GM12864 (cell line): ENCODE data around the gene KCNH8.

Experiments used
- DNase-seq: peaks from one replicate; pipeline ENCODE4 v3.0.0-alpha.2; 2011; ENCODE audit warnings: low read depth
- H3K4me3 ChIP-seq: 2 replicates; pipeline ENCODE4 v1.5.1; 2011; ENCODE audit warnings: mild to moderate bottlenecking, low read depth, low read length, control low read depth
- TF ChIP-seq, protein P1 (sequence below): IDR thresholded peaks from 2 replicates; pipeline ENCODE4 v1.5.1; 2011; ENCODE audit warnings: low read depth, mild to moderate bottlenecking, moderate library complexity, low read length, control low read depth, inconsistent platforms; ENCODE audit errors: missing control alignments

KCNH8 gene

DNA sequence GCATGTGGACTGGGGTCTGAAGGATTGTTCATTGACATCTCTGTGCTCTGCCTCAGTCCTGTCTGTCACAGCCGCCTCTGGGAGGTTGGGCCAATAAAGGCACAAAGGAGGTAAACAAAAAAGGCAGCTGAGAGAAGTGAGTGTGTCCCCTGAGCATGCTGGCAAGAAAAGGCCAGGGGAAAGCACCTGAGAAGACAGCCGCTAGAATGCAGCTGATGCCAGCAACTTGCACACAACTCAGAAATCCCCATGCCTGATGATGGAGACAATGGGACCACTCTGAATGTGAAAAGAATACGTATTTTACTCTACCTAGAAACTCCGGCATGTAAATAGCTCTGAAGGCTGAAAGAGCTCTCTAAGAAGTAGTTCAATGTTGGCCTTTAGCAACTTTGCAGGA, 118.7 kb downstream of the KCNH8 start:
- DNase-seq, result no peak
- H3K4me3 ChIP-seq, result no peak overlapping the region
- TF ChIP-seq, protein P1, sequence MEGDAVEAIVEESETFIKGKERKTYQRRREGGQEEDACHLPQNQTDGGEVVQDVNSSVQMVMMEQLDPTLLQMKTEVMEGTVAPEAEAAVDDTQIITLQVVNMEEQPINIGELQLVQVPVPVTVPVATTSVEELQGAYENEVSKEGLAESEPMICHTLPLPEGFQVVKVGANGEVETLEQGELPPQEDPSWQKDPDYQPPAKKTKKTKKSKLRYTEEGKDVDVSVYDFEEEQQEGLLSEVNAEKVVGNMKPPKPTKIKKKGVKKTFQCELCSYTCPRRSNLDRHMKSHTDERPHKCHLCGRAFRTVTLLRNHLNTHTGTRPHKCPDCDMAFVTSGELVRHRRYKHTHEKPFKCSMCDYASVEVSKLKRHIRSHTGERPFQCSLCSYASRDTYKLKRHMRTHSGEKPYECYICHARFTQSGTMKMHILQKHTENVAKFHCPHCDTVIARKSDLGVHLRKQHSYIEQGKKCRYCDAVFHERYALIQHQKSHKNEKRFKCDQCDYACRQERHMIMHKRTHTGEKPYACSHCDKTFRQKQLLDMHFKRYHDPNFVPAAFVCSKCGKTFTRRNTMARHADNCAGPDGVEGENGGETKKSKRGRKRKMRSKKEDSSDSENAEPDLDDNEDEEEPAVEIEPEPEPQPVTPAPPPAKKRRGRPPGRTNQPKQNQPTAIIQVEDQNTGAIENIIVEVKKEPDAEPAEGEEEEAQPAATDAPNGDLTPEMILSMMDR, result no peak

DNA sequence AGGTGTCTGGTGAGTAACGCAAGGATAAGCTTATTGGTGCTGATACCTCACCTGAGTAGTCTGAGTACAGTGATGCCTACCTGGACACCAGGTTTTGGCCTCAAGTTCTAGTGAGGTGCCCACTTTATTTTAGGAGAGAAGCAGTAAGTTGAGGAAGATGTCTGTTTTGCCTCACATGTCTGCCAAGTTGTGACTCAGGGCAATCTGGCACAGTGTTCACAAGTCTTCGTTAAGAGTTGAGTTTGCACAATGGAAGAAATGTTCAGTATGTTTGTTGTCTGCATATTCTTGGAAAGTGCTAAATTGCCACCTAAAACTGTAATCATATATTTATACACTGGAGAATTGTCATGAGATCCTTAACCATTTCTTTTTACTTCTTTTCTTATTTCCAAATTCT, 122.2 kb downstream of the KCNH8 start:
- H3K4me3 ChIP-seq, result no peak overlapping the region
- no peak for DNase-seq

DNA sequence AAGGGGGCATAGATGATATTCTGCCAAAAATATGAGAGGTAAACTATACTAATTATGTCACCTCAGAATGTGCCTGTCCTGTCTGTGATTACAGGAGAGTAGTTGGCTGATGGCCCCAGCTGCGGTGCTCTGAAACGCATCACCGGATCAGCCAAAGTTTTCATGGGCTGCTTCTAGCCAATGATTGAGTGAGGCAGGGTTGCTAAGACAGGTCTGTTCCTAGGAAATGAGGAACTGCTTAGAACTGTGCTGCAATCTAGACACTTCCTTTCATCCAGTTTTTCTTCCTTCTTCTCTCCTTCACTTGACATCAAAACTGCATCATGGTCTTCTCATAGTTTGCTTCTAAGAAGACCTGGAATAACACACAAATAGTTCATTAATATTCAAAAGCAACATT, 124.0 kb downstream of the KCNH8 start:
- no peak overlapping the region for H3K4me3 ChIP-seq
- DNase-seq, result no peak
- TF ChIP-seq, protein P1, result no peak

More for the DNA sequence above, 122.2 kb downstream of the KCNH8 start:
- TF ChIP-seq, protein P1, result no peak

DNA sequence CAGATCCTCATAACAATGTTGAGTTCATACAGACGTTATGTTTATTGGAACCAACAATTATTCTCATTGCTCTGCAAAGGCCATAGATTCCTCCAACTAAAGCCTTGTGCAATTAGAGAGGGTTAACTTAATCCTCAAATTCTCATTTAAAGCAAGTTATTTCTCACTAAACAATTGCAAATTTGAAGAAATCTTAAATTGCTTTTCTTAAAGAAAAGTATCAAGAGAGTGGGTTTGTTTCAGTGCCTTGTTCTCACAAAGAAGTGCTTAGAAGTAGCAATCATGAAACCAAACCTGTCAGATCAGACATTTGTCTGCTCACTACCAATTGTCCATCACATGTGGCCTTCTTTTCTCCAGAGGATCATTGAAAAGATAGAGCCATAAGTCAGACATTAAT, 124.8 kb downstream of the KCNH8 start:
- no peak for DNase-seq
- TF ChIP-seq, protein P1, result no peak
- no peak overlapping the region for H3K4me3 ChIP-seq

DNA sequence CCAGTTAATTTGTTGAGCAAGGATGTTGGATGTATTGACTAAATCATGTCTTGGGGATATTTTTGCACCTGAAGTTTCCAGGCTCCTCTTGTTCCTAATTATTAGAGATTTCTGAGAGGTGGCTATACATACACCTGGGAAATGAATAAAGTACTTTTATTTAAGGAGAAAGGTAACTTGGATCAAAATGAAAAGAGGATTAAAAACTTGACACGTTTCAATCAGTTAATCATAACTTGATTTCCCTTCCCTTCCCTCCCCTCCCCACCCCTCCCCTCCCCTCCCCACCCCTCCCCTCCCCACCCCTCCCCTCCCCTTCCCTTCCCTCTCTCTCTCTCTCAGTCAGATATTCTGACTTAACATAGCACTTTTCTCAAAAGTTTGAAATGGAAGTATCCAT, 126.3 kb downstream of the KCNH8 start:
- TF ChIP-seq, protein P1, result no peak
- no peak for DNase-seq
- H3K4me3 ChIP-seq, result no peak overlapping the region

DNA sequence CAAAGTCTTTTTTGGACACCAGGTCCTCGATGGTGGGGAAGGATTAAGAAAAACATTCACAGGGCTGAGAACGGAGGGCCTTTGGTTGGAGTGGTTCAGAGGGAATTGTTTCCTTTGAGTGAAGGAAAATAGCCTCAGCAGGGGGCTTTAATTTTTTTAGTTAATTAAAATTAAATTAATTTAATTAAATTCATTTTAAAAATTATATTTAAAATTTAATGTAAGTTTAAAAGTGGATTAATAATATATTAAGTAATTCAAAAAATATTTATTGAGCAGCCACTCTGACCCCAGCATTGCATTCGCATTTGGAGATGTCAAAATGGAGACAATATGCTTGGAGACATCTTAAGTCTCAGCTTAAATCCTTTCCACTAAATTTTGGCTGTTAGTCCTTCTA, 136.7 kb downstream of the KCNH8 start:
- DNase-seq, result no peak
- H3K4me3 ChIP-seq, result no peak overlapping the region
- TF ChIP-seq, protein P1, result no peak

DNA sequence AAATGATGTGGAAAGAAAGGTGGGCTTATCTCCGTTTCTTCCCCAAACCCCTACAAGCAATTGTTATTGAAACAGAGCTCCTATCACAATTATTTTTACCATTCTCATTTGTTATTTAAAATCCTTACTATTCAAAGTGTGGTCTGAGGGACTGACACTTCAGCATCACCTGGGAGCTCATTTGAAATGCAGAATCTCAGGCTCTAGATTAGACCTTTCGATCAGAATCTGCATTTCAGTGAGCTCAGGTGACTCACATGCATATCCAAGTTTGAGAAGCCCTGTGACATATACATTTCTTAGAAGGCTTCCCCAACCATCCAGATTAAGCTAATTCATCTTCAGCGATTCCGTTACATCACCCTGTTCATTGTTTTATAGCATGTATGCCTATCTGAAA, 145.0 kb downstream of the KCNH8 start:
- TF ChIP-seq, protein P1, result no peak
- no peak overlapping the region for H3K4me3 ChIP-seq
- no peak for DNase-seq
